ENCODE measurements around the gene DSTN.

Gene DSTN

GRCh38 chr20:17620371-17621228 lies 50.7 kb downstream of the DSTN start:
- peak; percentile 19 to 60 for DNase-seq
- Histone ChIP-seq H3K27ac (no peak overlapping the region), H3K27me3 (no peaks in the 10 kb centered on the region), H3K9me3 (no peaks in the 10 kb centered on the region), H3K4me3 (no peak overlapping the region), H3K4me1 (peaks cover 0 to 23% (median 14%) of the 10 kb centered on the region in 4 donors), H3K36me3 (peaks cover 41 to 91% (median 82%) of the 10 kb centered on the region in 3 donors)
- intact Hi-C loops (cut with DNase I; ENCODE audit: low total_unique reads), result no loop called here
- TF ChIP-seq CTCF (IDR thresholded peaks at IDR 0.05), result no peak

- H3K4me3 ChIP-seq, result no peak overlapping the region
- H3K27ac ChIP-seq, result no peak overlapping the region
- peaks cover 0 to 15% (median 7%) of the 10 kb centered on the region in 4 donors for H3K4me1 ChIP-seq
- H3K27me3 ChIP-seq, result no peaks in the 10 kb centered on the region
- DNase-seq, result peak; percentile 16 to 62
- intact Hi-C loops (cut with DNase I; ENCODE audit: low total_unique reads), result no loop called here
- TF ChIP-seq CTCF (IDR thresholded peaks at IDR 0.05), result no peak
- H3K9me3 ChIP-seq, result no peaks in the 10 kb centered on the region
- H3K36me3 ChIP-seq, result peaks cover 45 to 91% (median 86%) of the 10 kb centered on the region in 3 donors
These were observed 51.5 kb downstream of the DSTN start for GRCh38 chr20:17621229-17621968.

DNA sequence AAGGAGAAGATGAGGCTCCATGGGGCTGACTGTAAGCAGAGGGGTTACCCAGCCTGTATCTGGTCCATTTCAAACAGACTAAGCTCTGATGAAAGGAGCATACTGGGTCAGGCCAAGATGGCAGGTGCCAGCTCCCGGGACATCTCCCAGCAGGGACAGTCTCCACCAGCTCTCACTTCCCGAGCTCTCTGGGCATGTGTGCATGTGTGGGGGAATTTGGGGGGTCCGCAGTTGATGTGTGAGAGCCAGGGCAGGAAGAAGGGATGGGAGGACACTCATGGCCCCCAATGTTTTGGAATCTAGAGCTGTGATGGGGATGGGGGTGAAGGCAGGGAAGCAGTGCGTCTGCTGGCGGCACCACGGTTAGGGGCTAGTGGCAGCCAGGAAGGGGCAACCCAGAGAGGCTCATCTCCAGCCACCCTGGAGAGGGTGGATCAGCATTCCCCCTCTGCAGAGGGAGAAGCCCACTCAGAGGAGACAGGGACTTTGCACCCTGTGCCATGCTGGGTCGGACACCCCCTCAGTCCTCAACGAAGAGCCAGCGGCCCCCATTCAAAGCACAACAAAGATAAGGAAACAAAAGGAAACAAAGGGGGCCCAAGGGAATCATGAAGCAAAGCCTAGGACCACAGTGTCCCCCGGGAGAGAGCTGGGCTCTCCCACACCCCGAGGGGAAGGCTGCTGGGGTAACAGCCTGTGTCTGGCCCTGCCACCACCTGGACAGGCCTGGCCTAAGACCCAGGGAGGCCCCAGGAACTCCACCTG lies 52.4 kb downstream of the DSTN start:
- peaks cover 54 to 94% (median 92%) of the 10 kb centered on the region in 3 donors for H3K36me3 ChIP-seq
- H3K4me3 ChIP-seq, result no peak overlapping the region
- H3K4me1 ChIP-seq, result peaks cover 0 to 8% (median 3%) of the 10 kb centered on the region in 4 donors
- no peak overlapping the region for H3K27ac ChIP-seq
- TF ChIP-seq CTCF (IDR thresholded peaks at IDR 0.05), result no peak
- no peaks in the 10 kb centered on the region for H3K9me3 ChIP-seq
- intact Hi-C loops (cut with DNase I; ENCODE audit: low total_unique reads), result no loop called here
- no peaks in the 10 kb centered on the region for H3K27me3 ChIP-seq
- peak; percentile 9 to 56 for DNase-seq

DNA sequence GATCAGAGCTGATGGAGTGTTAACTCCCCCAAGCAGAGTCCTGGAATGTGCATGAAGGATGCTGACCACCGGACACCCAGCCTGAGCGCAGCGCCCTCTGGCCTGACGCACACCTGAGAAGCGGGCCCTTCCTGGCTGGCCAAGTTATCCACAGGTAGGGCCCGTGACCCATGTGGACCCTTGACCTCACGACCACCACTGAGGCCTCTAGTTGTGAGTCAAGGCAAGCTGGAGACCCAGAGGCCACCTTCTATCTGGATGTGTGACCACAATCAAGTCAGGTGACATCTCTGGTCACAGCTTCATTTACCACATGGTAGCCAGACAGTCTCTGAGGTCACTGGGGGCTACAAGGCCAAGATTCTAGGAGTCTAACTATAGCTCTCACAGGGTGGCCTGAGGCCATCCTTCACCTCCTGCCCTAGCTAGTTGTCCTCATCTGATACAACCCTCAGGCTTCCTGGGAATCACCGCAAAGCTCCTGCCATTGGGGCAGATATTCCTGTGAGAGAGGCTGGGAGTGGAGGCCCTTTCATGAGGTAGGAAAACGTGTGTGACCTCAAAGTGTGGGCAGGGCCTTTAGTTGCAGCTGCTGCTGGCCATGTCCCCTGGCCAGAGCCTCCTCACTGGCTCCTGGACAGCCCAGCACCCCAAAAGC lies 53.1 kb downstream of the DSTN start:
- Histone ChIP-seq H3K4me3 (no peak overlapping the region), H3K9me3 (no peaks in the 10 kb centered on the region), H3K27me3 (no peaks in the 10 kb centered on the region), H3K4me1 (peaks cover 0 to under 1% (median 0%) of the 10 kb centered on the region in 4 donors), H3K27ac (no peak overlapping the region), H3K36me3 (peaks cover 57 to 100% (median 95%) of the 10 kb centered on the region in 3 donors)
- intact Hi-C loops (cut with DNase I; ENCODE audit: low total_unique reads), result no loop called here
- peak; percentile 19 to 61 for DNase-seq
- TF ChIP-seq CTCF (IDR thresholded peaks at IDR 0.05), result no peak

- Histone ChIP-seq H3K4me3 (no peak overlapping the region), H3K36me3 (peaks cover 57 to 100% (median 92%) of the 10 kb centered on the region in 3 donors), H3K27ac (no peak overlapping the region), H3K4me1 (no peaks in the 10 kb centered on the region), H3K9me3 (no peaks in the 10 kb centered on the region), H3K27me3 (no peaks in the 10 kb centered on the region)
- intact Hi-C loops (cut with DNase I; ENCODE audit: low total_unique reads), result no loop called here
- DNase-seq, result peak; percentile 14 to 59
- TF ChIP-seq CTCF (IDR thresholded peaks at IDR 0.05), result no peak
These were observed 54.2 kb downstream of the DSTN start for GRCh38 chr20:17624070-17624469.
